Kidney epithelial cell (primary cell): ENCODE results near the gene RAB3IP. TPM values are rescaled to one million over a fixed set of nuclear protein-coding genes. Genes with fewer than 3 reads are reported as not detected.

Source experiments
- DNase-seq: peaks from one replicate; pipeline ENCODE4 v3.0.0-alpha.2; 2010; ENCODE audit warnings: low read depth
- H3K27me3 ChIP-seq: 2 replicates; pipeline ENCODE4 v1.6.0; 2011; ENCODE audit warnings: low read length; ENCODE audit not compliant: control insufficient read depth, insufficient read depth
- H3K36me3 ChIP-seq: 2 replicates; pipeline ENCODE4 v1.5.1; 2011; ENCODE audit warnings: low read length; ENCODE audit not compliant: control insufficient read depth, insufficient read depth
- H3K4me3 ChIP-seq: 2 replicates; pipeline ENCODE4 v1.5.1; 2011; ENCODE audit warnings: low read depth, mild to moderate bottlenecking, control low read depth, low read length
- total RNA-seq: library from RNA; depleted of rRNA; stranded (reverse); fragments of >200 nt; gene quantifications from 2 replicates; pipeline ENCODE4 v1.2.3, GENCODE V29; 2015
- TF ChIP-seq, protein P1 (sequence below): IDR thresholded peaks from 2 replicates; pipeline ENCODE4 v1.5.1; 2011; ENCODE audit warnings: mild to moderate bottlenecking, moderate library complexity, low read length, control low read depth, inconsistent platforms; ENCODE audit not compliant: insufficient read depth, poor library complexity, severe bottlenecking

The RAB3IP gene
- total RNA-seq, 1 donor from 2014 or later = 83.7 TPM

DNA sequence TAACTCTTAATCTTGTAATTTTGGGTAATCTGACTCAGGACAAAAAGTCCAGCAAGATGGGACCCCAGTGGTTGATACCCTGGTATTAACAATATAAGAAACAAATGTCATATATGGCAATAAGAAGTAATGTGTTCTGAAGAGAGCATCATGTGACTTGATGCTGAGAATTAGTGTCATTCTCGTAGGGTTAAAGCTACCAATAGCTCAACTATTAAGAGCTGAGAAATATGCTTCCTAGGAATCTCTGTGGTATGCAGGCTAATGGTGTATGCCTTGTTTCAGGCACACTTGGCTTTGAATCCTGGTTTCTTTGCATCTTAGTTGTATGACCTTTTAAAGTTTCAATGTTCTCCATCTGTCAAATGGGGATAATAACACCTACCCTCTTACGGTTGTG lies 95.5 kb downstream of the RAB3IP start:
- no peak overlapping the region for H3K4me3 ChIP-seq
- no peaks in the 10 kb centered on the region for H3K27me3 ChIP-seq
- DNase-seq = no peak
- H3K36me3 ChIP-seq = no peaks in the 10 kb centered on the region
- TF ChIP-seq, protein P1, sequence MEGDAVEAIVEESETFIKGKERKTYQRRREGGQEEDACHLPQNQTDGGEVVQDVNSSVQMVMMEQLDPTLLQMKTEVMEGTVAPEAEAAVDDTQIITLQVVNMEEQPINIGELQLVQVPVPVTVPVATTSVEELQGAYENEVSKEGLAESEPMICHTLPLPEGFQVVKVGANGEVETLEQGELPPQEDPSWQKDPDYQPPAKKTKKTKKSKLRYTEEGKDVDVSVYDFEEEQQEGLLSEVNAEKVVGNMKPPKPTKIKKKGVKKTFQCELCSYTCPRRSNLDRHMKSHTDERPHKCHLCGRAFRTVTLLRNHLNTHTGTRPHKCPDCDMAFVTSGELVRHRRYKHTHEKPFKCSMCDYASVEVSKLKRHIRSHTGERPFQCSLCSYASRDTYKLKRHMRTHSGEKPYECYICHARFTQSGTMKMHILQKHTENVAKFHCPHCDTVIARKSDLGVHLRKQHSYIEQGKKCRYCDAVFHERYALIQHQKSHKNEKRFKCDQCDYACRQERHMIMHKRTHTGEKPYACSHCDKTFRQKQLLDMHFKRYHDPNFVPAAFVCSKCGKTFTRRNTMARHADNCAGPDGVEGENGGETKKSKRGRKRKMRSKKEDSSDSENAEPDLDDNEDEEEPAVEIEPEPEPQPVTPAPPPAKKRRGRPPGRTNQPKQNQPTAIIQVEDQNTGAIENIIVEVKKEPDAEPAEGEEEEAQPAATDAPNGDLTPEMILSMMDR = no peak

DNA sequence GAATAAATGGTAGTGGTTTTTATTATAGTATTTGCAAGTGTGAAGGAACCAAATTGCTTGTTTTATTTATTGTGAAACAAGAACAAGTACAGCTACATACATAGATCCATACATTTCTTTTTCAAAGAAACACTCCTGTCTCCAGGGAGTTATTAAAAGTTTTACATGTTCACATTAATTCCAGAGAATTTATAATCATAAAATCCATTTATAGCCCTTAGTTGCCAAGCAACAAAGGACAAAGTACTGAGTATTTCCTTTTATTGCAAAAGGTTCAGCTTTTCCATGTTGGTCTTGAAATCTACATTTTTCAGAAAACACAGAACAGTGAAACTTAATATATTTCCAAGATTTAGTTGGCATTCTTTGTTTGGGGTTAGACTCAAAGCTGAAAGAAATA lies 95.9 kb downstream of the RAB3IP start:
- H3K36me3 ChIP-seq = no peaks in the 10 kb centered on the region
- no peak for DNase-seq
- no peaks in the 10 kb centered on the region for H3K27me3 ChIP-seq
- TF ChIP-seq, protein P1 = no peak
- H3K4me3 ChIP-seq = no peak overlapping the region

DNA sequence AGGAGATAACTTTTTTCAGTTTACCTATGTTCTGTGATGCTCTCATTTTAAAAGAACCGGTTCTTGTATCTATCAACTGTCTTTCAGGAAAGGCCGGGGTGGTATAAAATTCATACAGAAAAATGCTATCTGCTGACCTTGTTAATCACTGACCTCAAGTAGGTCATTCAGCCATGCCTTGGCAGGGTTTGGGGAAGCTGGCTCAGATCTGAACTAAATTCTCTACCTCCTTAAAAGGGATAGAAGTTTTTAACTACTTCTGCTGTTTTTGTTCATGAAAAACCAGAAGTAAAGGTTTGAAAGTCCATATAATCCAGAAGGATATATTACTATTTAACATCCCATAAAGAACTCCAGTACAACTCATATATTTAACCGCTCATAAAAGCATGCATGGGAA lies 96.4 kb downstream of the RAB3IP start:
- no peak for DNase-seq

DNA sequence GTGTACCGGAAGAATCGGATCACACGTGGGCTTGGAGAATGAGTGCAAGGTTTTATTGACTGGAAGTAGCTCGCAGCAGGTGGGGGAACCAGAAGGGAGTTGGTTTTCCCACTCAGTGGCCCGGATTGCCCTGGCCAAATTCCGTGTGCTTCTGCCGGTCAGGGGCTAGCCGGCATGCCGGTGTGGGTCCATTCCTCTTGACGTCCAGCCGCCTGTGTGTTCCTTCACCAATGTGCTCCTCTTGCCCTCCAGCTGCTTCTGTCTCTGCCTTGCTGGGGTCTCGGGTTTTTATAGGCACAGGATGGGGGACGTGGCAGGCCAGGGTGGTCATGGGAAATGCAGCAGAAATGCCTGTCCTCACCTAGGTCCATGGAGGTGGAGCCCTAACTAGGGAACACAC lies 97.4 kb downstream of the RAB3IP start:
- TF ChIP-seq, protein P1 = no peak
- H3K4me3 ChIP-seq = no peak overlapping the region
- no peaks in the 10 kb centered on the region for H3K27me3 ChIP-seq
- no peak for DNase-seq
- H3K36me3 ChIP-seq = no peaks in the 10 kb centered on the region

More for the DNA sequence above, 96.4 kb downstream of the RAB3IP start:
- TF ChIP-seq, protein P1 = no peak
- no peak overlapping the region for H3K4me3 ChIP-seq
- H3K36me3 ChIP-seq = no peaks in the 10 kb centered on the region
- H3K27me3 ChIP-seq = no peaks in the 10 kb centered on the region

DNA sequence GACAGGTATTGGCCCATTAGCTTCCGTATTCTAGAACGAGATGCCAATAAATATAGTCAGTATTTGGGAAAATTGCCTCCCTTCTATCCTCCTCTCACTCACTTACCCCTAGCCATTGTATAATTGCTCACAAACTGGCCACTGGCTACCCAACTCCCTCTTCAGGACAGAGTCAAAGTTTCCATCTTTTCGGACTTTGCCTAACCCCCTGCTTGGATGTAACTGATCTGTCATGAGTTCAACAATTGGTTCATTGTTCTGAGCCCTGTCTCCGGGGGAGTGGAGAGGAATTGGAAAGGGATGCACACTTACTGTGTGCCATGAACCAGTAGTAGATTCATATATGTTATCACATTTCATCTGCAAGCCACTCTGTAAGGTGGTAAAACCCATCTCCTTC lies 98.5 kb downstream of the RAB3IP start:
- Histone ChIP-seq H3K27me3 (no peaks in the 10 kb centered on the region), H3K36me3 (no peaks in the 10 kb centered on the region), H3K4me3 (no peak overlapping the region)
- DNase-seq = no peak
- TF ChIP-seq, protein P1 = no peak

DNA sequence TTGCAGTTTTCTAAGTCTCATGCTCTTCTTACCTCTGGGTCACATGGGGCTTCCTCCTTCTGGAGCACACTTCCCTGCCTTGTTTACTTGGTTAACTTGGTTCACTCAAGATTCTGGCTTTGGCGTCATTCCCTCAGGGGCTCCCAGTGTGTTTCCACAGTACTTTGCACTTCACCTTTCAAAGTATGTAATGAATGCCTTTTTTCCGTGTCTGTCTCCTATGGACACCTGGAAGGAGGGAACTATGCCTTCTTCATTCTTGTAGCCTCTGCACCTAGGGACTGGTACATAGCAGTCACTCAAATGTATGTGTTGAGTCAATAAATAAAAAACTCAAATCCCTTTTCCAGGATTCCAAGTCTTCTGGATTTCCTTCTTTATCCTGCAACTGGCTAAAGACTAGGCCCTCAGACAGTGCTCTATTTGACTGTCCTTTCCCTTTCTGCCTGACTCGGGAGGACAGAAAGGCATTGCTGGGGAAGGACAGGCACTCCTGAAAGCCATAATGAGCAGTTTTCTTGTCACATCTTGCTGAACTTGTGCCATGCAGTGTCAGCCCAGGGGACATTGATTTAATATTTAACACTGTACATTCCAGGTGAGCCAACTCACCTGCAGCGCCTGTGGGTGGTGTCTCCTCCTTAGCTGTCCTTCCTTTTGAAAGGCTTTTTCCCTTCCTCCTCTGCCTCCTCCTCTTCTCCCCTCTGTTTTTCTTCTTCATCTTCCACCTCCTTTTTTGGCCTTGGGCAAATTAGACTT lies 99.2 kb downstream of the RAB3IP start:
- no peak for DNase-seq
- no peak overlapping the region for H3K4me3 ChIP-seq
- H3K27me3 ChIP-seq = no peaks in the 10 kb centered on the region
- H3K36me3 ChIP-seq = no peaks in the 10 kb centered on the region
- TF ChIP-seq, protein P1 = no peak
